DND-41 (cell line): Measurements from ENCODE around the gene ALDH16A1.
"Not testable (repeated sequence)": the region's sequence is repeated elsewhere in the genome, so short reads cannot be mapped to it uniquely, and the experiment has no call there.

Experiments used
- ATAC-seq: fragments of 200-7000 bp; cut with Tn5 transposase; 3 replicates; pipeline ENCODE4 v1.9.1; 2021; ENCODE audit warnings: low read depth; ENCODE audit not compliant: insufficient read depth
- DNase-seq: peaks from one replicate; pipeline ENCODE4 v3.0.0-alpha.2; 2020
- H2AFZ ChIP-seq: 2 replicates; pipeline ENCODE4 v1.6.0; 2012; ENCODE audit warnings: low read depth, low read length
- H3K27ac ChIP-seq: 2 replicates; pipeline ENCODE4 v1.5.1; 2012; ENCODE audit warnings: low read length, inconsistent platforms
- H3K27me3 ChIP-seq: fragments of 200-600 bp; sonication (generic); 2 replicates; pipeline ENCODE4 v1.6.0; 2012; ENCODE audit warnings: low read length, mild to moderate bottlenecking, inconsistent platforms; ENCODE audit not compliant: insufficient read depth, poor library complexity
- H3K36me3 ChIP-seq: 2 replicates; pipeline ENCODE4 v1.5.1; 2012; ENCODE audit warnings: low read length, inconsistent platforms; ENCODE audit not compliant: insufficient read depth
- H3K4me1 ChIP-seq: 2 replicates; pipeline ENCODE4 v1.5.1; 2012; ENCODE audit warnings: mild to moderate bottlenecking, low read length; ENCODE audit not compliant: insufficient read depth
- H3K4me2 ChIP-seq: 2 replicates; pipeline ENCODE4 v1.6.0; 2012; ENCODE audit warnings: mild to moderate bottlenecking, moderate library complexity, low read length, inconsistent platforms; ENCODE audit not compliant: insufficient read depth
- H3K4me3 ChIP-seq, 2 experiments: fragments of 200-600 bp in 1 of 2; shearing (Covaris generic) in 1 of 2; 2 replicates each; pipeline ENCODE4 v1.5.1; 2012 to 2016; ENCODE audit warnings: inconsistent platforms in 2 of 2, low read length in 2 of 2, mild to moderate bottlenecking in 2 of 2, low read depth in 1 of 2, moderate library complexity in 1 of 2
- H3K79me2 ChIP-seq: 2 replicates; pipeline ENCODE4 v1.6.0; 2012; ENCODE audit warnings: low read length, inconsistent platforms; ENCODE audit not compliant: insufficient read depth
- H3K9ac ChIP-seq: 2 replicates; pipeline ENCODE4 v1.6.0; 2012; ENCODE audit warnings: low read depth, mild to moderate bottlenecking, inconsistent platforms, low read length, moderate library complexity
- H3K9me3 ChIP-seq: 2 replicates; pipeline ENCODE4 v1.5.1; 2012; ENCODE audit warnings: low read length, moderate library complexity, mild to moderate bottlenecking, inconsistent platforms; ENCODE audit not compliant: insufficient read depth, severe bottlenecking
- H4K20me1 ChIP-seq: 2 replicates; pipeline ENCODE4 v1.6.0; 2012; ENCODE audit warnings: low read length; ENCODE audit not compliant: insufficient read depth
- EZH2 ChIP-seq: IDR thresholded peaks from 3 replicates; pipeline ENCODE4 v1.6.1; 2012; ENCODE audit warnings: borderline replicate concordance, low read depth, mild to moderate bottlenecking, moderate library complexity, low read length, inconsistent platforms; ENCODE audit not compliant: severe bottlenecking
- TF ChIP-seq, protein P1 (sequence below): IDR thresholded peaks from 2 replicates; pipeline ENCODE4 v1.5.1; 2012; ENCODE audit warnings: borderline replicate concordance, low read length, moderate library complexity, mild to moderate bottlenecking; ENCODE audit not compliant: poor library complexity, severe bottlenecking; ENCODE audit errors: extremely low read depth

The ALDH16A1 gene

DNA sequence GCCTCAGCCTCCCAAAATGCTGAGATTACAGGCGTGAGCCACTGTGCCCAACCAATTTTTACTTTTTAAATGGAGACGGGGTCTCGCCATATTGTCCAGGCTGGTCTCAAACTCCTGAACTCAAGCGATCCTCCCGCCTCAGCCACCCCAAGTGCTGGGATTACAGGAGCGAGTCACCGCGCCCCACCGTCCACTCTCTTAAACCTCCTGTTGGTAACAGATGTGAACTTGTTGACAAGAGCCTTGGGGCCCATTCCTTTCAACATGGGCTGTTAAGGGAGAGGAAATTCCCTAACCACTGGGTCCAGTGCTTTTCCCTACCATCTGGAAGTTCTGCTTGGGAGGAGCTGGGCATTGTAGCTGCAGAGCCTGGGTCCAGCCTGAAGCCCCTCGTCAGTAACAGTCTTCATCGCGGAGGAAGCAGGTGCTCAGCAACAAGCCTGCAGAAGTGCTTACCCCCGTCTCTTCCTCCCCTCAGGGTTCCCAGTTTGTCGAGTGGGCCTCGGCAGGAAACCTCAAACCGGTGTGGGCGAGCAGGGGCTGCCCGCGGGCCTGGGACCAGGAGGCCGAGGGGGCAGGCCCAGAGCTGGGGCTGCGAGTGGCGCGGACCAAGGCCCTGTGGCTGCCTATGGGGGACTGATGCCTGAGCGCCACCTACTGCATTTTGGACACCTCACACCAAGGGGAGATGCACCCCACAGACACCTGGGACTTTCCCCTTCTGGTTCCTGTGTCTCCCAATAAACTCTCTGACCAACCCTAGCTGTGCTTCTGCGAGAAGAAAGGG lies 17.0 kb downstream of the ALDH16A1 start:
- no peaks in the 10 kb centered on the region for H3K9me3 ChIP-seq
- no peak overlapping the region for H3K27ac ChIP-seq
- no peak for TF ChIP-seq EZH2
- TF ChIP-seq, protein P1, sequence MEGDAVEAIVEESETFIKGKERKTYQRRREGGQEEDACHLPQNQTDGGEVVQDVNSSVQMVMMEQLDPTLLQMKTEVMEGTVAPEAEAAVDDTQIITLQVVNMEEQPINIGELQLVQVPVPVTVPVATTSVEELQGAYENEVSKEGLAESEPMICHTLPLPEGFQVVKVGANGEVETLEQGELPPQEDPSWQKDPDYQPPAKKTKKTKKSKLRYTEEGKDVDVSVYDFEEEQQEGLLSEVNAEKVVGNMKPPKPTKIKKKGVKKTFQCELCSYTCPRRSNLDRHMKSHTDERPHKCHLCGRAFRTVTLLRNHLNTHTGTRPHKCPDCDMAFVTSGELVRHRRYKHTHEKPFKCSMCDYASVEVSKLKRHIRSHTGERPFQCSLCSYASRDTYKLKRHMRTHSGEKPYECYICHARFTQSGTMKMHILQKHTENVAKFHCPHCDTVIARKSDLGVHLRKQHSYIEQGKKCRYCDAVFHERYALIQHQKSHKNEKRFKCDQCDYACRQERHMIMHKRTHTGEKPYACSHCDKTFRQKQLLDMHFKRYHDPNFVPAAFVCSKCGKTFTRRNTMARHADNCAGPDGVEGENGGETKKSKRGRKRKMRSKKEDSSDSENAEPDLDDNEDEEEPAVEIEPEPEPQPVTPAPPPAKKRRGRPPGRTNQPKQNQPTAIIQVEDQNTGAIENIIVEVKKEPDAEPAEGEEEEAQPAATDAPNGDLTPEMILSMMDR: peak; percentile 44
- H2AFZ ChIP-seq: no peak overlapping the region
- no peak overlapping the region for H3K9ac ChIP-seq
- no peak overlapping the region for H3K4me3 ChIP-seq
- no peaks in the 10 kb centered on the region for H3K79me2 ChIP-seq
- H3K4me2 ChIP-seq: no peak overlapping the region
- H3K36me3 ChIP-seq: peaks cover 49% of the 10 kb centered on the region
- no peaks in the 10 kb centered on the region for H3K27me3 ChIP-seq
- H3K4me1 ChIP-seq: peaks cover 29% of the 10 kb centered on the region
- peak; percentile 37 for DNase-seq
- no peak for ATAC-seq
- no peaks in the 10 kb centered on the region for H4K20me1 ChIP-seq

DNA sequence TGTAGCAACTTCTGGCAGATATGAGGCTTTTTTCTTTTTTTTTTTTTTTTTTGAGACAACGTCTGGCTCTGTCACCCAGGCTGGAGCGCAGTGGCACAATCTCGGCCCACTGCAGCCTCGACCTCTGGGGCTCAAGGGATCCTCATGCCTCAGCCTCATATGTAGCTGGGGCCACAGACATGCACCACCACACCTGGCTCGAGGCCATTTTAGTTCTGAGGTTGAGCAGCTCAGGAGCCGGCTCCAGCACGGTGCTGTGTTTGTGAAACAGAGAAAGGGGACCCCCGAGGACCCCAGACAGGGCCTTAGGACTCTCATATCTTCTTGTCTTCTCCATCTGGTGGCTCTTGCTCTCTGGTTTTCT lies 17.6 kb downstream of the ALDH16A1 start:
- no peak for ATAC-seq
- Histone ChIP-seq H3K27ac (no peak overlapping the region), H3K9ac (no peak overlapping the region), H3K79me2 (no peaks in the 10 kb centered on the region), H3K9me3 (no peaks in the 10 kb centered on the region), H3K36me3 (peaks cover 43% of the 10 kb centered on the region), H3K4me1 (peaks cover 30% of the 10 kb centered on the region), H3K4me2 (no peak overlapping the region), H3K27me3 (no peaks in the 10 kb centered on the region), H2AFZ (no peak overlapping the region), H3K4me3 (no peak overlapping the region), H4K20me1 (no peaks in the 10 kb centered on the region)
- no peak for TF ChIP-seq EZH2
- TF ChIP-seq, protein P1: no peak
- DNase-seq: no peak

DNA sequence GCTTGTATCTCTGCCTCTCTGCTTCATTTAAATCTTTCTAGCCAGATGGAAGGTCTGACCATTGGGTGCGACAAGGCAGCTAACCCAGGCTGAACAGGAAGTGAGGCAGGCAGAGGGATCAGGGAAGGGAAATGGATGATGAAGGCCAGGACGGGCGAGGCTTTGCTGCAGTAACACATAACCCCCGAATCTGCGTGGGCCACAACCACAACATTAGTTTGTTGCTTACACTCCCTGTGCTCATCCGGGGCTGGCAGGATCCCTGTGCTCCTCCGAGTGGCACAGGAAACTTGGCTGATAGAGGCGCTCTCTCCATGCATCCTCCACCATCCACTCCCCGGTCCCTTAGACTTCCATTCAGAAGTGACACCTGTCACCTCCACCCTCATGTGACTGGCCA lies 19.9 kb downstream of the ALDH16A1 start:
- Histone ChIP-seq H3K9me3 (no peaks in the 10 kb centered on the region), H3K36me3 (peaks cover 29% of the 10 kb centered on the region), H3K4me3 (peak overlapping the region in 1 of 2 experiments; percentile 76; a peak in 2 of 4 replicates), H3K27me3 (no peaks in the 10 kb centered on the region), H4K20me1 (no peaks in the 10 kb centered on the region), H3K4me2 (peak overlapping the region; percentile 98), H3K9ac (peak overlapping the region; percentile 80), H3K79me2 (no peaks in the 10 kb centered on the region), H3K27ac (peak overlapping the region; percentile 91), H2AFZ (peak overlapping the region; percentile 99), H3K4me1 (peaks cover 30% of the 10 kb centered on the region)
- TF ChIP-seq, protein P1: no peak
- TF ChIP-seq EZH2: no peak
- no peak for DNase-seq
- no peak for ATAC-seq

DNA sequence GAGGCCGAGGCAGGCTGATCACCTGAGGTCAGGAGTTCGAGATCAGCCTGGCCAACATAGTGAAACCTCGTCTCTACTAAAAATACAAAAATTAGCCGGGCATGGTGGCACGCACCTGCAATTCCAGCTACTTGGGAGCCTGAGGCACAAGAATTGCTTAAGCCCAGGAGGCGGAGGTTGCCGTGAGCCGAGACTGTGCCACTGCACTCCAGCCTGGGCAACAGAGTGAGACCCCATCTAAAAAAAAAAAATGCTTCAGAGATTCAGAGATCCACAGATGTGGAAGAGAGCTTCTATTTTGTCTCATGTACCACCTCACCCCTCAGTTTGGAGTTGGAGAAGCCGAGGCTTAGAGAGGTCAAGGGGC lies 20.5 kb downstream of the ALDH16A1 start:
- not testable (repeated sequence) for H3K9me3 ChIP-seq, ATAC-seq, H3K79me2 ChIP-seq, H4K20me1 ChIP-seq, H3K27me3 ChIP-seq, DNase-seq
- Histone ChIP-seq H3K27ac (peak overlapping the region; percentile 91), H3K9ac (peak overlapping the region; percentile 80), H2AFZ (peak overlapping the region; percentile 99), H3K4me3 (peak overlapping the region; percentile 27 to 76; a peak in 3 of 4 replicates), H3K36me3 (peaks cover 24% of the 10 kb centered on the region), H3K4me1 (peaks cover 30% of the 10 kb centered on the region), H3K4me2 (peak overlapping the region; percentile 98)
